Thoracic aorta (tissue), 2 donors: ENCODE results near the gene KRTAP12-1. TPM values are rescaled to one million over a fixed set of nuclear protein-coding genes. Genes with fewer than 3 reads are reported as not detected.

Experiments used
- ATAC-seq: fragments of 150-250 bp; one replicate; pipeline ENCODE4 v1.8.0; 2017; ENCODE audit warnings: low read depth; ENCODE audit not compliant: insufficient number of reproducible peaks, low FRiP score
- DNase-seq: peaks from one replicate; pipeline ENCODE4 v3.0.0-alpha.2; 2020; ENCODE audit warnings: low spot score
- H3K27ac ChIP-seq, 2 donors: fragments of 200-600 bp; sonication (generic); 1 replicate in 1 of 2; 2 replicates in 1 of 2; pipeline ENCODE4 v1.5.1; 2016; ENCODE audit warnings: mild to moderate bottlenecking in 2 of 2, moderate library complexity in 2 of 2
- H3K27me3 ChIP-seq: fragments of 200-600 bp; sonication (generic); replicated peaks from 2 replicates; pipeline ENCODE4 v1.6.0; 2016; ENCODE audit warnings: mild to moderate bottlenecking; ENCODE audit not compliant: insufficient read depth
- H3K36me3 ChIP-seq: fragments of 200-600 bp; sonication (generic); one replicate; pipeline ENCODE4 v1.5.1; 2016
- H3K4me1 ChIP-seq, 2 donors: fragments of 200-600 bp; sonication (generic); 1 replicate in 1 of 2; 2 replicates in 1 of 2; pipeline versions ENCODE4 v1.5.1 to v1.6.0; 2016; ENCODE audit warnings: low read depth in 2 of 2, mild to moderate bottlenecking in 1 of 2; ENCODE audit not compliant: control insufficient read depth in 1 of 2
- H3K4me3 ChIP-seq: fragments of 200-600 bp; sonication (generic); 2 replicates; pipeline ENCODE4 v1.5.1; 2016; ENCODE audit warnings: mild to moderate bottlenecking
- H3K9me3 ChIP-seq: fragments of 200-600 bp; sonication (generic); 2 replicates; pipeline ENCODE4 v1.5.1; 2016
- total RNA-seq, 2 donors: library from RNA; depleted of rRNA; stranded (reverse); fragments of >200 nt; gene quantifications; one replicate each; pipeline versions ENCODE4 v1.1.0 to v1.2.3, GENCODE V29; 2016
- TF ChIP-seq, protein P1 (sequence below): fragments of 200-600 bp; sonication (generic); IDR thresholded peaks from one replicate; pipeline ENCODE4 v1.5.1; 2019; ENCODE audit warnings: antibody characterized with exemption

The KRTAP12-1 gene
- total RNA-seq, 2 donors from 2014 or later = not detected

DNA sequence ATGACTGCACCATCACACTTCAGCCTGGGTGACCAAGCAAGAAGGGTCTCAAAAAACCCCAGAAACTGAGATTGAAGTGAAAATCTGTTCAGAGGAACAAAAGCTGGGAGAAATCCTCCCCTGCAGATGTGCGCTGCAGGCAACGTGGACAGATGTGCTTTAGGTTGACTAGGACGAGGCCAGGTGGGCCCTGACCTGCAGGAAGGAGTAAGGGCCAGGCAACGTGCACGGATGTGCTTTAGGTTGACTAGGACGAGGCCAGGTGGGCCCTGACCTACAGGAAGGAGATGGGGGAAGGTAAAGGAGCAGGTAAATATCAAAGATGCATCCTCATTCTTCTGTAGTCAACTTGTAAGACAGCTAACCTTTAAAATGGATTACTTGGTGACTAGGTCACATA is 2.5 kb upstream of the KRTAP12-1 start:
- Histone ChIP-seq H3K9me3 (no peaks in the 10 kb centered on the region), H3K4me1 (no peaks in the 10 kb centered on the region), H3K27me3 (no peaks in the 10 kb centered on the region), H3K4me3 (no peak overlapping the region), H3K27ac (no peak overlapping the region), H3K36me3 (no peaks in the 10 kb centered on the region)
- DNase-seq (no peak), ATAC-seq (no peak)
- TF ChIP-seq, protein P1, sequence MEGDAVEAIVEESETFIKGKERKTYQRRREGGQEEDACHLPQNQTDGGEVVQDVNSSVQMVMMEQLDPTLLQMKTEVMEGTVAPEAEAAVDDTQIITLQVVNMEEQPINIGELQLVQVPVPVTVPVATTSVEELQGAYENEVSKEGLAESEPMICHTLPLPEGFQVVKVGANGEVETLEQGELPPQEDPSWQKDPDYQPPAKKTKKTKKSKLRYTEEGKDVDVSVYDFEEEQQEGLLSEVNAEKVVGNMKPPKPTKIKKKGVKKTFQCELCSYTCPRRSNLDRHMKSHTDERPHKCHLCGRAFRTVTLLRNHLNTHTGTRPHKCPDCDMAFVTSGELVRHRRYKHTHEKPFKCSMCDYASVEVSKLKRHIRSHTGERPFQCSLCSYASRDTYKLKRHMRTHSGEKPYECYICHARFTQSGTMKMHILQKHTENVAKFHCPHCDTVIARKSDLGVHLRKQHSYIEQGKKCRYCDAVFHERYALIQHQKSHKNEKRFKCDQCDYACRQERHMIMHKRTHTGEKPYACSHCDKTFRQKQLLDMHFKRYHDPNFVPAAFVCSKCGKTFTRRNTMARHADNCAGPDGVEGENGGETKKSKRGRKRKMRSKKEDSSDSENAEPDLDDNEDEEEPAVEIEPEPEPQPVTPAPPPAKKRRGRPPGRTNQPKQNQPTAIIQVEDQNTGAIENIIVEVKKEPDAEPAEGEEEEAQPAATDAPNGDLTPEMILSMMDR = no peak

DNA sequence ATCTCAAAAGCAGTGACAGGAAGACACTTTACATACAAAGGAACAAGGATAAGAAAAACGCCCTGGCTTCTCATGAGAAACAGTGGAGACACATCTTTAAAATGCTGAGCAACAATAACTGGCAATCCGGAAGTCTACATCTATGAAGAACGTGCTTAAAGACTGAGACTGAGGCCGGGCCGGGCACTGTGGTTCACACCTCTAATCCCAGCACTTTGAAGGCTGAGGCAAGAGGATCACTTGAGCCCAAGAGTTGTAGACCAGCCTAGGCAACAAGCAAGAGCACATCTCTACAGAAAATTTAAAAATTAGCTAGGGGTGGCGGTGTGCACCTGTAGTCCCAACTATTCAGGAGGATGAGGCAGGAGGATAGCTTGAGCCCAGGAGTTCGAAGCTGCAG is 2.1 kb upstream of the KRTAP12-1 start:
- TF ChIP-seq, protein P1 = no peak
- DNase-seq (no peak), ATAC-seq (no peak)
- Histone ChIP-seq H3K4me3 (no peak overlapping the region), H3K36me3 (no peaks in the 10 kb centered on the region), H3K9me3 (no peaks in the 10 kb centered on the region), H3K4me1 (no peaks in the 10 kb centered on the region), H3K27ac (no peak overlapping the region), H3K27me3 (no peaks in the 10 kb centered on the region)

DNA sequence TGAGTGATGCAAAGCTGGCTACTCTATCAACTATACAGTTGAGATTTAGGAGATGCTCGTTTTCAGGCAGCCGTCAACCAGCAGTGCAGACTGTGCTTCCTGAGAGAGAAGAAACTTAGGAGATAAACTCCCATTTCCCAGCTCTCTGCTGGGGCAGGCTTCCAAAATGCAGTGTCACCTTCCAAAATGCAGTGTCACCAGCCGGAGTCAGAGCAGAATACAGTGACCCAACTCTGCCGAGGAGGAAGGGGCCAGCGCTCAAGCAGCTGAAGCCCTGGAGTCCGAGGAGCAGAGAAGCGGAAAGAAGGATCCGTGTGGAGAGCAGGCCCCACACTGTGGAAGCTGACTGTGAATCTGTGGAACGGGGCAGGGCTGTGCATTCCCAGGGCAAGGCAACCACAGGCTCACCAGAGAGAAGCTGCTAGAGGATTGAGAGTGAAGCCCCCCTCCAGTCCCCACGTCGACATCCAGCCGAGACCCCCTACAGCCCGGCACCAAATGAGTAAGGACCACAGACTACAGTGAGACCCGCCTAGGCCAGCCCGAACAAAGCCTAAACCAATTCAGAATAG is 703 bp upstream of the KRTAP12-1 start:
- Histone ChIP-seq H3K27ac (no peak overlapping the region), H3K36me3 (no peaks in the 10 kb centered on the region), H3K4me1 (no peaks in the 10 kb centered on the region), H3K9me3 (no peaks in the 10 kb centered on the region), H3K4me3 (no peak overlapping the region), H3K27me3 (no peaks in the 10 kb centered on the region)
- TF ChIP-seq, protein P1 = no peak
- ATAC-seq (no peak), DNase-seq (no peak)

DNA sequence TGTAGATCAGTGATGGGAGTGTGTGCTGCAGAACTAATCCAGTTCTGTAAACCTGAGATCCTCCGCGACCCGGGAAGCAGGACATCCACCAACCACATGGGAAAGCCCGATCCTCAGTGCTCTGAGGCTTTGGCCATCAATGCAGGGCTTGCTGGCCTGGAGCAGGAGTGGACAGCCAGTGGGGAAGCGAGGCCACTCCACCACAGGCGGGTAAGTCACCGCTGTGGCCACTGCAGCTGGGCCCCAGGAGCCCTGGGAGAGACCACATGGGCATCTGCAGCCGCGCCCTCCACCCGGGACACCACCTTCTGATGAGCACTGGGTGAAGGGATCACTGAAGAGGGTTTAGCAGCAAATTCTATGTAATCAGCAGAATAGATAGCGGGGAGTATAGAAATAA is 811 bp downstream of the KRTAP12-1 start:
- Histone ChIP-seq H3K27me3 (no peaks in the 10 kb centered on the region), H3K27ac (no peak overlapping the region), H3K36me3 (no peaks in the 10 kb centered on the region), H3K9me3 (no peaks in the 10 kb centered on the region), H3K4me1 (no peaks in the 10 kb centered on the region), H3K4me3 (no peak overlapping the region)
- DNase-seq = no peak
- ATAC-seq = no peak
- TF ChIP-seq, protein P1 = no peak

DNA sequence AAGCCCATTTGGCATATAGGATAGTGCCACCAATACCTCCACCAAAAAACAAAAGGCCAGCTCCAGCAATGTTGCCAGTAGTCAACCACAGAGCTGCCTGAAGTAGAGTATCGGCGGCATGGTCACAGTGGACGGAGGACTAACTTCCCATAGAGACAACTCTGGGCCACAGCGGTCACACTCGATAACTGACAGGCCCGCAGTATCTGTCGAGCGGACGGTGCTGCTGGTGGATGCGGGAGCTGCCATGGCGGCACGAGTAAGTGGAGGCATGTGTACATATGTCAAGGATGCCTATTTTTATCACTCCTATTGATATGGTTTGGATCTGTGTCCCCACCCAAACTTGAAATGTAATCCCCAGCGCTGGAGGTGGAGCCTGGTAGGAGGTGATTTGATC is 4.1 kb downstream of the KRTAP12-1 start:
- no peak overlapping the region for H3K4me3 ChIP-seq
- no peak for DNase-seq

More for the DNA sequence above, 4.1 kb downstream of the KRTAP12-1 start:
- no peak for ATAC-seq
- TF ChIP-seq, protein P1 = no peak
- H3K27me3 ChIP-seq = no peaks in the 10 kb centered on the region
- no peak overlapping the region for H3K27ac ChIP-seq
- H3K9me3 ChIP-seq = no peaks in the 10 kb centered on the region
- no peaks in the 10 kb centered on the region for H3K36me3 ChIP-seq
- no peaks in the 10 kb centered on the region for H3K4me1 ChIP-seq
